K562 (cell line): Measurements from ENCODE around the gene ZNF177. TPM values are rescaled to one million over a fixed set of nuclear protein-coding genes. Genes with fewer than 3 reads are reported as not detected.

Source experiments
- CHD7 ChIP-seq: fragments of 200-600 bp; sonication (generic); IDR thresholded peaks from one replicate; pipeline ENCODE4 v1.6.1; 2012; ENCODE audit warnings: mild to moderate bottlenecking, low read depth, low read length, inconsistent platforms
- FOXM1 ChIP-seq, 2 experiments: fragments of 450-650 bp in 1 of 2; sonication (generic) in 1 of 2; formaldehyde crosslinking in 1 of 2; IDR thresholded peaks; 2 replicates each; pipeline versions ENCODE4 v1.6.1 to v1.9.0; 2017 to 2022; ENCODE audit warnings: low read depth in 2 of 2, mild to moderate bottlenecking in 2 of 2, missing genetic modification reagents in 1 of 2, moderate library complexity in 1 of 2
- HDAC3 ChIP-seq: fragments of 450-650 bp; IDR thresholded peaks from 2 replicates; pipeline ENCODE4 v1.6.1; 2018; ENCODE audit warnings: borderline replicate concordance, mild to moderate bottlenecking, moderate library complexity; ENCODE audit not compliant: partially characterized antibody
- ID3 ChIP-seq, 2 experiments: fragments of 250-450 bp in 1 of 2; fragments of 450-650 bp in 1 of 2; sonication (Bioruptor Pico) in 1 of 2; IDR thresholded peaks; 2 replicates each; pipeline versions ENCODE4 v1.6.1 to v1.8.0; 2016 to 2021; ENCODE audit warnings: mild to moderate bottlenecking in 2 of 2, moderate library complexity in 2 of 2, missing compliant biosample characterization in 1 of 2, missing genetic modification characterization in 1 of 2
- L3MBTL2 ChIP-seq: fragments of 450-650 bp; IDR thresholded peaks from 2 replicates; pipeline ENCODE4 v1.6.1; 2016; ENCODE audit warnings: mild to moderate bottlenecking, moderate library complexity
- MTF1 ChIP-seq: fragments of 250-450 bp; sonication (Bioruptor Pico); IDR thresholded peaks from 2 replicates; pipeline ENCODE4 v1.9.0; 2021; ENCODE audit warnings: moderate library complexity, mild to moderate bottlenecking, inconsistent platforms, borderline replicate concordance
- NFATC3 ChIP-seq: fragments of 450-650 bp; IDR thresholded peaks from 2 replicates; pipeline ENCODE4 v1.6.1; 2017; ENCODE audit warnings: mild to moderate bottlenecking
- RBM14 ChIP-seq: fragments of 200-400 bp; formaldehyde crosslinking; IDR thresholded peaks from 2 replicates; pipeline ENCODE4 v1.6.1; 2018; ENCODE audit warnings: low read depth, mild to moderate bottlenecking, low read length, moderate library complexity, borderline replicate concordance; ENCODE audit not compliant: insufficient read depth
- TBL1XR1 ChIP-seq, 2 experiments: IDR thresholded peaks; 2 replicates each; pipeline ENCODE4 v1.6.1; 2012; ENCODE audit warnings: improper control_type of control experiment in 2 of 2, low read length in 2 of 2, mild to moderate bottlenecking in 1 of 2
- ZNF655 ChIP-seq: fragments of 250-450 bp; sonication (Bioruptor Pico); IDR thresholded peaks from 2 replicates; pipeline ENCODE4 v1.5.0; 2021
- polyA plus RNA-seq, 8 experiments: library from polyadenylated mRNA; depleted of rRNA in 4 of 8; stranded (reverse) in 5 of 8; unstranded in 3 of 8; fragments of >200 nt; fragmentation: Nextera tagmentation in 2 of 8; fragmentation: Illumina TruSeq in 1 of 8; extraction: Ambion mirVana in 2 of 8; extraction: Trizol in 1 of 8; gene quantifications; 2 replicates each; pipeline versions ENCODE4 v1.2.1 to v1.2.3, GENCODE V29; 2011 to 2014; ENCODE audit warnings: inconsistent platforms in 1 of 8, missing spikeins in 1 of 8
- total RNA-seq, 7 experiments: library from RNA; depleted of rRNA in 6 of 7; stranded (reverse); fragments of >200 nt in 6 of 7; fragmentation: Illumina TruSeq in 2 of 7; extraction: Trizol in 2 of 7; gene quantifications; 2 replicates each; pipeline versions ENCODE4 v1.2.1 to v1.2.3, GENCODE V29; 2011 to 2021; ENCODE audit warnings: low replicate concordance in 1 of 7

Gene ZNF177
- total and polyA plus RNA-seq, 9 of the 15 experiments (the other 6 are each of a cell fraction or from before 2014, with no cell fraction given), result 0.25 to 1.8 (median 1.1) TPM

GRCh38 chr19:9323557-9323918 lies 39.3 kb upstream of the ZNF177 start (continued):
- no peak for TF ChIP-seq CHD7
- no peak for TF ChIP-seq TBL1XR1 (IDR thresholded peaks at IDR 0.05; ENCODE audit: low read length in 2 of 2)
- no peak for TF ChIP-seq ID3 (CRISPR knock-in tag; IDR thresholded peaks at IDR 0.05)
- TF ChIP-seq ID3 (tag; IDR thresholded peaks at IDR 0.05), result 0 out of 2 replicates have a peak, but pooled peaks have one; percentile 31
- TF ChIP-seq NFATC3, result no peak
- TF ChIP-seq HDAC3, result no peak
- no peak for TF ChIP-seq MTF1 (CRISPR knock-in tag)
- TF ChIP-seq ZNF655 (CRISPR knock-in tag), result no peak
- peak; percentile 82 for TF ChIP-seq L3MBTL2
- TF ChIP-seq FOXM1 (IDR thresholded peaks at IDR 0.05; ENCODE audit: low read depth), result peak; percentile 19; the same call in 1 of the 2 replicates
- no peak for TF ChIP-seq FOXM1 (CRISPR knock-in tag; IDR thresholded peaks at IDR 0.05; ENCODE audit: low read depth)
- no peak for TF ChIP-seq RBM14
